Head of caudate nucleus (tissue), 42 donors: ENCODE measurements around the gene ATP6V0C.
A peak's percentile ranks its signal among the peaks of the same experiment; 100 is the strongest.

ENCODE experiments used
- DNase-seq, 42 donors: peaks; one replicate each; pipeline versions ENCODE4 v3.0.0 to v3.0.0-alpha.2; 2020 to 2021; ENCODE audit warnings: mixed read lengths in 7 of 42
- intact Hi-C: fragments of 100-400 bp; cut with DNase I; formaldehyde crosslinking; loops from one replicate; pipeline ENCODE4 v1.15.0; 2022

The ATP6V0C gene

GRCh38 chr16:2500918-2501750 lies 12.6 kb upstream of the ATP6V0C start:
- intact Hi-C loops, result loop anchor here (5.0 to 10.0 kb wide), 2 partner anchors 76 to 159 kb away; partner anchors contain the start of genes ABCA3 and CCNF

GRCh38 chr16:2501946-2502895 lies 11.5 kb upstream of the ATP6V0C start:
- peak in 1 of 42 donors; percentile 31 for DNase-seq
- intact Hi-C loops, result loop anchor here (5.0 to 10.0 kb wide), 2 partner anchors 77 to 160 kb away; partner anchors contain the start of genes ABCA3 and CCNF

More at GRCh38 chr16:2500918-2501750, 12.6 kb upstream of the ATP6V0C start:
- peak; percentile 83 to 96 (median 91) for DNase-seq

- DNase-seq, result no peak
- intact Hi-C loops, result loop anchor here (10.0 kb wide), 1 partner anchor 81 kb away; the partner anchor contains the start of gene CCNF
These were observed 8.1 kb upstream of the ATP6V0C start for GRCh38 chr16:2505695-2506094.

GRCh38 chr16:2507052-2507659 lies 6.6 kb upstream of the ATP6V0C start:
- DNase-seq, result peak in 7 of 42 donors; percentile 35 to 59 (median 52)
- intact Hi-C loops, result loop anchor here (10.0 kb wide), 1 partner anchor 82 kb away; the partner anchor contains the start of gene CCNF

- DNase-seq, result peak in 9 of 42 donors; percentile 42 to 72 (median 54)
- intact Hi-C loops, result loop anchor here (10.0 kb wide), 1 partner anchor 83 kb away; the partner anchor contains the start of gene CCNF
These were observed 6.1 kb upstream of the ATP6V0C start for GRCh38 chr16:2507665-2508064.

GRCh38 chr16:2508722-2509400 lies 4.9 kb upstream of the ATP6V0C start:
- intact Hi-C loops, result loop anchor here (10.0 kb wide), 1 partner anchor 84 kb away; the partner anchor contains the start of gene CCNF
- DNase-seq, result no peak

GRCh38 chr16:2511128-2511800 lies 2.5 kb upstream of the ATP6V0C start:
- peak in 41 of 42 donors; percentile 63 to 90 (median 78) for DNase-seq
- intact Hi-C loops, result no loop called here

- intact Hi-C loops, result no loop called here
These were observed 1.6 kb upstream of the ATP6V0C start for GRCh38 chr16:2511996-2512734.

GRCh38 chr16:2512735-2513404 lies 882 bp upstream of the ATP6V0C start:
- peak in 1 of 42 donors; percentile 45 for DNase-seq
- intact Hi-C loops, result no loop called here

More at GRCh38 chr16:2511996-2512734, 1.6 kb upstream of the ATP6V0C start:
- no peak for DNase-seq

GRCh38 chr16:2514333-2515179 lies 804 bp downstream of the ATP6V0C start:
- intact Hi-C loops, result no loop called here
- DNase-seq, result no peak

GRCh38 chr16:2515180-2515851 lies 1.6 kb downstream of the ATP6V0C start:
- no peak for DNase-seq
- intact Hi-C loops, result no loop called here

- peak in 3 of 42 donors; percentile 40 to 53 (median 42) for DNase-seq
- intact Hi-C loops, result no loop called here
These were observed 2.9 kb downstream of the ATP6V0C start for GRCh38 chr16:2516391-2517240.

GRCh38 chr16:2517954-2518605 lies 4.3 kb downstream of the ATP6V0C start:
- DNase-seq, result no peak
- intact Hi-C loops, result no loop called here
